GM12878 (cell line): ENCODE data around the gene HOXD9.

ENCODE experiments used
- CREB1 ChIP-seq: IDR thresholded peaks from 2 replicates; pipeline ENCODE4 v1.6.1; 2012; ENCODE audit warnings: low read depth, mild to moderate bottlenecking, inconsistent platforms
- DPF2 ChIP-seq: fragments of 450-650 bp; IDR thresholded peaks from 2 replicates; pipeline ENCODE4 v1.6.1; 2017; ENCODE audit warnings: mild to moderate bottlenecking
- FOXK2 ChIP-seq: fragments of 450-650 bp; IDR thresholded peaks from 2 replicates; pipeline ENCODE4 v1.6.1; 2017; ENCODE audit warnings: mild to moderate bottlenecking, moderate library complexity
- POLR2A ChIP-seq: IDR thresholded peaks from 2 replicates; pipeline ENCODE4 v1.6.1; 2011; ENCODE audit warnings: low read depth, mild to moderate bottlenecking, low read length
- POLR2AphosphoS5 ChIP-seq: IDR thresholded peaks from 2 replicates; pipeline ENCODE4 v1.6.1; 2011; ENCODE audit warnings: mild to moderate bottlenecking, low read length, inconsistent platforms
- TF ChIP-seq, protein P1 (sequence below): fragments of 450-650 bp; formaldehyde crosslinking; IDR thresholded peaks from 2 replicates; pipeline ENCODE4 v1.4.0; 2020; ENCODE audit warnings: mild to moderate bottlenecking, moderate library complexity
- TF ChIP-seq, protein P2 (sequence below): IDR thresholded peaks from 2 replicates; pipeline ENCODE4 v1.6.1; 2011; ENCODE audit warnings: mild to moderate bottlenecking, low read depth, low read length, moderate library complexity; ENCODE audit not compliant: insufficient replicate concordance
- TF ChIP-seq, protein P3 (sequence below), 3 experiments: IDR thresholded peaks in 2 of 3; conservative IDR thresholded peaks in 1 of 3; 2 replicates each; pipeline ENCODE4 v1.5.1; 2011; ENCODE audit warnings: low read depth in 3 of 3, low read length in 3 of 3, mild to moderate bottlenecking in 3 of 3, control low read depth in 2 of 3, moderate library complexity in 2 of 3, inconsistent platforms in 1 of 3, mixed read lengths in 1 of 3; ENCODE audit not compliant: control insufficient read depth in 2 of 3, insufficient read depth in 1 of 3; ENCODE audit errors: extremely low read depth in 1 of 3

DNA sequence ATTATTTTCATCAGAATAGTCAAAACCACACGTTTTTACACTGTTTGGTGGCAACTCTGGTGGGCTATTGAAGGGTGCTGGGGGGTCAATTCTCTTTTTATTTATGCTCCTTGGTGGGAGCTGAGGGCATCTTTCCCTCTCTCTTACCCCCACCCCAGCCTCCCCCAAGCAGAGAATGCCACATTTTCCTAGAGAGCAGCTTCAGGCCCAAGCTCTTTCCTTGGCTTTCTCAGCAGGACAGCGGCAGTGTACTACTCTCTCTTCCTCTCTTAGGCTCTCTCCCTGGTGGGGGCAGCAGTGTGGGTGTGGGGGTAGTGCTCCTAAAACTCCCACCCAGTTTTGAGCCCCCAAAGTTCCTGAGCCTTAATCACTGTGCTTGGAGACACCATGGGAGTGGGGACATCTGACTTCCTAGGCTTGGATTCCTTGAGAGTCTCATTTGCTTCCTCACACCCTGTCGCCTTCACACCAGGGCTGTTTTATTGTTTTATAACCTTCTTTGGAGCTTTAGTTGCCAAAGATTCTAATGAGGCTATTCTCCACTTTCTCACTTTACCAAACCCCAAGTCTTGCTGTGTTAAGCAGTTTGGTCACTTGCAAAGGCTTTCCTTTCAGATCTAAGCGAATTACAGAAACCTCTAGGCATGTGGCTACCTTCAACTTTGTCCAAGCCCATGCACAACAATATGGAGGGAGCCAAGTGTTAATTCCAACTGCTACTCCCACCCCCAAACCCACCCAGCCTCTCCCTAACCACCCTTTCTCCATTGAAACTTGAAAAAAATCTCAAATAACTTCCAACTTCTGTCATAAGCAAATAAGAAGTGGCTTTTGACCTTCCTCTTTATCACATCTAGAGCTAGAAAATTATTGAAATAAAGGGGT, 22.8 kb downstream of the HOXD9 start:
- TF ChIP-seq DPF2 (no peak), FOXK2 (no peak), POLR2AphosphoS5 (no peak), POLR2A (no peak), CREB1 (no peak)
- TF ChIP-seq, protein P1, sequence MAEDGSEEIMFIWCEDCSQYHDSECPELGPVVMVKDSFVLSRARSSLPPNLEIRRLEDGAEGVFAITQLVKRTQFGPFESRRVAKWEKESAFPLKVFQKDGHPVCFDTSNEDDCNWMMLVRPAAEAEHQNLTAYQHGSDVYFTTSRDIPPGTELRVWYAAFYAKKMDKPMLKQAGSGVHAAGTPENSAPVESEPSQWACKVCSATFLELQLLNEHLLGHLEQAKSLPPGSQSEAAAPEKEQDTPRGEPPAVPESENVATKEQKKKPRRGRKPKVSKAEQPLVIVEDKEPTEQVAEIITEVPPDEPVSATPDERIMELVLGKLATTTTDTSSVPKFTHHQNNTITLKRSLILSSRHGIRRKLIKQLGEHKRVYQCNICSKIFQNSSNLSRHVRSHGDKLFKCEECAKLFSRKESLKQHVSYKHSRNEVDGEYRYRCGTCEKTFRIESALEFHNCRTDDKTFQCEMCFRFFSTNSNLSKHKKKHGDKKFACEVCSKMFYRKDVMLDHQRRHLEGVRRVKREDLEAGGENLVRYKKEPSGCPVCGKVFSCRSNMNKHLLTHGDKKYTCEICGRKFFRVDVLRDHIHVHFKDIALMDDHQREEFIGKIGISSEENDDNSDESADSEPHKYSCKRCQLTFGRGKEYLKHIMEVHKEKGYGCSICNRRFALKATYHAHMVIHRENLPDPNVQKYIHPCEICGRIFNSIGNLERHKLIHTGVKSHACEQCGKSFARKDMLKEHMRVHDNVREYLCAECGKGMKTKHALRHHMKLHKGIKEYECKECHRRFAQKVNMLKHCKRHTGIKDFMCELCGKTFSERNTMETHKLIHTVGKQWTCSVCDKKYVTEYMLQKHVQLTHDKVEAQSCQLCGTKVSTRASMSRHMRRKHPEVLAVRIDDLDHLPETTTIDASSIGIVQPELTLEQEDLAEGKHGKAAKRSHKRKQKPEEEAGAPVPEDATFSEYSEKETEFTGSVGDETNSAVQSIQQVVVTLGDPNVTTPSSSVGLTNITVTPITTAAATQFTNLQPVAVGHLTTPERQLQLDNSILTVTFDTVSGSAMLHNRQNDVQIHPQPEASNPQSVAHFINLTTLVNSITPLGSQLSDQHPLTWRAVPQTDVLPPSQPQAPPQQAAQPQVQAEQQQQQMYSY: no peak
- TF ChIP-seq, protein P2, sequence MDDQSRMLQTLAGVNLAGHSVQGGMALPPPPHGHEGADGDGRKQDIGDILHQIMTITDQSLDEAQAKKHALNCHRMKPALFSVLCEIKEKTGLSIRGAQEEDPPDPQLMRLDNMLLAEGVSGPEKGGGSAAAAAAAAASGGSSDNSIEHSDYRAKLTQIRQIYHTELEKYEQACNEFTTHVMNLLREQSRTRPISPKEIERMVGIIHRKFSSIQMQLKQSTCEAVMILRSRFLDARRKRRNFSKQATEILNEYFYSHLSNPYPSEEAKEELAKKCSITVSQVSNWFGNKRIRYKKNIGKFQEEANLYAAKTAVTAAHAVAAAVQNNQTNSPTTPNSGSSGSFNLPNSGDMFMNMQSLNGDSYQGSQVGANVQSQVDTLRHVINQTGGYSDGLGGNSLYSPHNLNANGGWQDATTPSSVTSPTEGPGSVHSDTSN: no peak
- TF ChIP-seq, protein P3, sequence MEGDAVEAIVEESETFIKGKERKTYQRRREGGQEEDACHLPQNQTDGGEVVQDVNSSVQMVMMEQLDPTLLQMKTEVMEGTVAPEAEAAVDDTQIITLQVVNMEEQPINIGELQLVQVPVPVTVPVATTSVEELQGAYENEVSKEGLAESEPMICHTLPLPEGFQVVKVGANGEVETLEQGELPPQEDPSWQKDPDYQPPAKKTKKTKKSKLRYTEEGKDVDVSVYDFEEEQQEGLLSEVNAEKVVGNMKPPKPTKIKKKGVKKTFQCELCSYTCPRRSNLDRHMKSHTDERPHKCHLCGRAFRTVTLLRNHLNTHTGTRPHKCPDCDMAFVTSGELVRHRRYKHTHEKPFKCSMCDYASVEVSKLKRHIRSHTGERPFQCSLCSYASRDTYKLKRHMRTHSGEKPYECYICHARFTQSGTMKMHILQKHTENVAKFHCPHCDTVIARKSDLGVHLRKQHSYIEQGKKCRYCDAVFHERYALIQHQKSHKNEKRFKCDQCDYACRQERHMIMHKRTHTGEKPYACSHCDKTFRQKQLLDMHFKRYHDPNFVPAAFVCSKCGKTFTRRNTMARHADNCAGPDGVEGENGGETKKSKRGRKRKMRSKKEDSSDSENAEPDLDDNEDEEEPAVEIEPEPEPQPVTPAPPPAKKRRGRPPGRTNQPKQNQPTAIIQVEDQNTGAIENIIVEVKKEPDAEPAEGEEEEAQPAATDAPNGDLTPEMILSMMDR (IDR thresholded peaks at IDR 0.05 in 2 of 3, conservative IDR thresholded peaks at IDR 0.05 in 1 of 3; ENCODE audit: control insufficient read depth in 2 of 3, extremely low read depth in 1 of 3, insufficient read depth in 1 of 3, low read depth in 3 of 3, low read length in 3 of 3): no peak
